Activated CD8-positive, alpha-beta memory T cell treated with anti-CD3 and anti-CD28 coated beads for 4 hours (primary cell): Measurements from ENCODE around the gene KIF6.
"Not testable (repeated sequence)": the region's sequence is repeated elsewhere in the genome, so short reads cannot be mapped to it uniquely, and the experiment has no call there.

Source experiments
- DNase-seq, 2 donors: peaks; one replicate each; pipeline ENCODE4 v3.0.0-alpha.2; 2020; ENCODE audit warnings: low read depth in 2 of 2

KIF6 gene

GRCh38 chr6:39294899-39295298, 430.3 kb downstream of the KIF6 start:
- DNase-seq = no peak

- DNase-seq = no peak
These were observed 431.1 kb downstream of the KIF6 start for GRCh38 chr6:39294133-39294532.

GRCh38 chr6:39292637-39293036, 432.6 kb downstream of the KIF6 start:
- no peak for DNase-seq

GRCh38 chr6:39289490-39289889, 435.7 kb downstream of the KIF6 start:
- DNase-seq = no peak

GRCh38 chr6:39287601-39288000, 437.6 kb downstream of the KIF6 start:
- no peak for DNase-seq

GRCh38 chr6:39286596-39286995, 438.6 kb downstream of the KIF6 start:
- DNase-seq = not testable (repeated sequence)

GRCh38 chr6:39282774-39283173, 442.4 kb downstream of the KIF6 start:
- DNase-seq = no peak

- no peak for DNase-seq
These were observed 443.8 kb downstream of the KIF6 start for GRCh38 chr6:39281312-39281980.

- DNase-seq = no peak
These were observed 444.9 kb downstream of the KIF6 start for GRCh38 chr6:39280247-39280731.
